ENCODE results near the gene ZNF408. TPM values are rescaled to one million over a fixed set of nuclear protein-coding genes. Genes with fewer than 3 reads are reported as not detected.

ZNF408 gene
- total and polyA plus RNA-seq, 7 donors = 5.0 to 15.0 (median 9.9) TPM

GRCh38 chr11:46692450-46692849, 8.4 kb upstream of the ZNF408 start:
- no peak overlapping the region for H3K4me3 ChIP-seq
- ATAC-seq = no peak
- H3K27ac ChIP-seq = no peak overlapping the region
- H3K36me3 ChIP-seq (ENCODE audit: insufficient read depth in 1 of 2, low read depth in 1 of 2) = peaks cover 3 to 74% of the 10 kb centered on the region in 2 donors
- H3K4me1 ChIP-seq = peaks cover 24% of the 10 kb centered on the region
- no peak for TF ChIP-seq CTCF (IDR thresholded peaks at IDR 0.05)
- no peaks in the 10 kb centered on the region for H3K27me3 ChIP-seq (ENCODE audit: insufficient read depth in 3 of 3, low read length in 2 of 3)
- H3K9me3 ChIP-seq = no peaks in the 10 kb centered on the region
- 82 to 86% (median 84%) methylated on average over 4 of the region's 4 CpGs for WGBS, 3 donors
- no peak for DNase-seq
- intact Hi-C loops (cut with DNase I) = no loop called here

- H3K4me3 ChIP-seq = no peak overlapping the region
- peaks cover 30% of the 10 kb centered on the region for H3K4me1 ChIP-seq
- WGBS, 3 donors = 44 to 52% (median 49%) methylated on average over 2 of the region's 2 CpGs
- ATAC-seq (no peak), DNase-seq (no peak)
- peak overlapping the region; percentile 36 for H3K27ac ChIP-seq
- no peak for TF ChIP-seq CTCF (IDR thresholded peaks at IDR 0.05)
- intact Hi-C loops (cut with DNase I) = no loop called here
- peaks cover 3 to 65% of the 10 kb centered on the region in 2 donors for H3K36me3 ChIP-seq (ENCODE audit: insufficient read depth in 1 of 2, low read depth in 1 of 2)
- H3K27me3 ChIP-seq (ENCODE audit: insufficient read depth in 3 of 3, low read length in 2 of 3) = no peaks in the 10 kb centered on the region
- no peaks in the 10 kb centered on the region for H3K9me3 ChIP-seq
Measured at GRCh38 chr11:46693597-46694012, 7.2 kb upstream of the ZNF408 start.

- peaks cover 3 to 60% of the 10 kb centered on the region in 2 donors for H3K36me3 ChIP-seq (ENCODE audit: insufficient read depth in 1 of 2, low read depth in 1 of 2)
Measured at GRCh38 chr11:46694072-46694471, 6.8 kb upstream of the ZNF408 start.

GRCh38 chr11:46694607-46695006, 6.2 kb upstream of the ZNF408 start:
- ATAC-seq = no peak
- no peak for DNase-seq
- Histone ChIP-seq H3K27me3 (ENCODE audit: insufficient read depth in 3 of 3, low read length in 2 of 3) (no peaks in the 10 kb centered on the region), H3K36me3 (ENCODE audit: insufficient read depth in 1 of 2, low read depth in 1 of 2) (peaks cover 3 to 54% of the 10 kb centered on the region in 2 donors), H3K27ac (peak overlapping the region; percentile 36), H3K4me3 (no peak overlapping the region), H3K9me3 (no peaks in the 10 kb centered on the region), H3K4me1 (peaks cover 40% of the 10 kb centered on the region)
- 57 to 74% (median 71%) methylated on average over 7 of the region's 7 CpGs for WGBS, 3 donors
- intact Hi-C loops (cut with DNase I) = no loop called here
- no peak for TF ChIP-seq CTCF (IDR thresholded peaks at IDR 0.05)

More at GRCh38 chr11:46694072-46694471, 6.8 kb upstream of the ZNF408 start:
- H3K27ac ChIP-seq = peak overlapping the region; percentile 36
- intact Hi-C loops (cut with DNase I) = no loop called here
- H3K9me3 ChIP-seq = no peaks in the 10 kb centered on the region
- no peak for TF ChIP-seq CTCF (IDR thresholded peaks at IDR 0.05)
- WGBS, 3 donors = 60 to 69% (median 62%) methylated on average over 6 of the region's 6 CpGs
- peaks cover 35% of the 10 kb centered on the region for H3K4me1 ChIP-seq
- no peaks in the 10 kb centered on the region for H3K27me3 ChIP-seq (ENCODE audit: insufficient read depth in 3 of 3, low read length in 2 of 3)
- ATAC-seq (no peak), DNase-seq (no peak)
- H3K4me3 ChIP-seq = no peak overlapping the region

All from psoas muscle (tissue), 8 donors.